GM13977 (cell line): ENCODE results near the gene SLC39A12.

Experiments used
- DNase-seq: peaks from one replicate; pipeline ENCODE4 v3.0.0; 2012; ENCODE audit warnings: low spot score
- CTCF ChIP-seq: IDR thresholded peaks from 2 replicates; pipeline ENCODE4 v1.5.1; 2012; ENCODE audit warnings: mild to moderate bottlenecking, control low read depth; ENCODE audit not compliant: insufficient read depth; ENCODE audit errors: extremely low read depth, missing control alignments
- in situ Hi-C: fragments of 300-500 bp; cut with MboI; formaldehyde crosslinking; loops from one replicate; pipeline ENCODE4 v1.12.0; 2022; ENCODE audit warnings: low sequenced_read_pairs, low pct_unique_long_range_greater_than_20kb, mixed read lengths, inconsistent platforms; ENCODE audit not compliant: unreplicated experiment

SLC39A12 gene

GRCh38 chr10:18000601-18001000, 48.9 kb downstream of the SLC39A12 start:
- no peak for DNase-seq
- no peak for TF ChIP-seq CTCF
- in situ Hi-C loops: no loop called here

DNA sequence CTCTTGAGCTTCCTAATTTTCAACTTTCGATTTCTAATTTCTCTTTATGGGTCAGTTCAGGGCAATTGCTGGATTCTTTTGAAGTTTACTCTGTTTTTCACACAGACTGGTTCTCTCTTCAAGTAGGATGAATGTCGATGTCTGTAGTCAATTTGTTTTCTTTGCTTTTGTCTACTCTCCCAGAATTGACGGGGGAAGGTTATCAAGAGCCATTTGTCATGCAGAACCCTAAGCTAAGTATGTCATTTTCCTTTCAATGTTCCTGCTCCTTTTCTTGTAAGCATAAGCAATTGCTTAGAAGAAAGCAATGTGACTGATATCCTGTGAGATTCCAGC, 53.7 kb downstream of the SLC39A12 start:
- no peak for TF ChIP-seq CTCF
- DNase-seq: no peak
- in situ Hi-C loops: no loop called here

GRCh38 chr10:18005781-18006456, 54.2 kb downstream of the SLC39A12 start:
- no peak for TF ChIP-seq CTCF
- DNase-seq: no peak
- in situ Hi-C loops: no loop called here

DNA sequence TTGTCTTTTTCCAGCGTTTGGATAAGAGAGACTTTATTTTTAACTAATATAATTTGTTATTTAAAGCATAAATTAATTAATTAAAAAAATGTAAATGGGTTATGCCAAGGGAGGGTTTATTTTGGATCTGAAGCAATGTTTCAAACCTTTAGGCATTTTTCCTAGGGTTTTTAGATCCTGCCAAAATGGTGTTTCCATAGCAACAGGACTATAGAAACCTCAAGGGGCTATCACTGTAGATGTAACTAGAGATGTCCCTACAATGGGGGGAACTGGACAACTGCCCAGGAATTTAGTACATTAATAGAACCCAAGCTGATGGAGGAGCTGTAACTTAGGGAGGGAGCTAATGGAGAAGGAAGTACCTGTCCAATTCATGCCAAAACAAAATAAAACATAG, 57.3 kb downstream of the SLC39A12 start:
- DNase-seq: no peak
- in situ Hi-C loops: no loop called here
- no peak for TF ChIP-seq CTCF

- TF ChIP-seq CTCF: no peak
- no peak for DNase-seq
- in situ Hi-C loops: no loop called here
These were observed 58.3 kb downstream of the SLC39A12 start for GRCh38 chr10:18010050-18010449.

DNA sequence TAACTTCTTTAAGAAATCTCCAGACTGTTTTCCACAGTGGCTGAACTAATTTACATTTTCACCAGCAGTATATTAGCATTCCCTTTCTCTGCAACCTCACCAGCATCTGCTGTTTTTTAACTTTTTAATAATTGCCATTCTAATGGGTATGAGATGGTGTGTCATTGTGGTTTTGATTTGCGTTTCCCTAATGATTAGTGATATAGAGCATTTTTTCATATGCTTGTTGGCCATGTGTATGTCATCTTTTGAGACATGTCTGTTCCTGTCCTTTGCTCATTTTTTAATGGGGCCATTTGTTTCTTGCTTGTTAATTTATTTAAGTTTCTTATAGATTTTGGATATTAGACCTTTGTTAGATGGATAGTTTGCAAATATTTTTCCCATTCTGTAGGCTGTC, 68.8 kb downstream of the SLC39A12 start:
- no peak for DNase-seq
- TF ChIP-seq CTCF: no peak
- in situ Hi-C loops: no loop called here
